Stomach (tissue), 9 donors: ENCODE results near the gene NECTIN1. TPM values are rescaled to one million over a fixed set of nuclear protein-coding genes. Genes with fewer than 3 reads are reported as not detected.

ENCODE experiments used
- DNase-seq, 2 donors: peaks; one replicate each; pipeline versions ENCODE4 v3.0.0 to v3.0.0-alpha.2; 2013 to 2019
- H3K27ac ChIP-seq, 5 donors: fragments of 200-600 bp in 4 of 5; sonication (generic) in 4 of 5; one replicate each; pipeline ENCODE4 v1.5.1; 2013 to 2019; ENCODE audit warnings: mild to moderate bottlenecking in 1 of 5, moderate library complexity in 1 of 5
- H3K27me3 ChIP-seq, 3 donors: fragments of 200-600 bp; sonication (generic); one replicate each; pipeline ENCODE4 v1.5.1; 2017 to 2019; ENCODE audit warnings: mixed run types in 1 of 3
- H3K36me3 ChIP-seq, 4 donors: fragments of 200-600 bp; sonication (generic); 1 replicate in 3 of 4; 2 replicates in 1 of 4; pipeline ENCODE4 v1.5.1; 2016 to 2019
- H3K4me1 ChIP-seq, 4 donors: fragments of 200-600 bp; sonication (generic); one replicate each; pipeline ENCODE4 v1.5.1; 2016 to 2019
- H3K4me3 ChIP-seq, 4 donors: fragments of 200-600 bp; sonication (generic) in 3 of 4; one replicate each; pipeline ENCODE4 v1.5.1; 2016 to 2019; ENCODE audit warnings: mild to moderate bottlenecking in 1 of 4
- H3K9me3 ChIP-seq, 4 donors: fragments of 200-600 bp; sonication (generic); one replicate each; pipeline ENCODE4 v1.5.1; 2016 to 2019
- EP300 ChIP-seq: sonication (generic); formaldehyde crosslinking; IDR thresholded peaks from one replicate; pipeline ENCODE4 v1.6.1; 2017; ENCODE audit warnings: antibody characterized with exemption
- POLR2A ChIP-seq, 4 donors: fragments of 450-650 bp; IDR thresholded peaks; one replicate each; pipeline ENCODE4 v1.6.1; 2016; ENCODE audit warnings: antibody characterized with exemption in 4 of 4, control low read depth in 2 of 4, mild to moderate bottlenecking in 1 of 4, moderate library complexity in 1 of 4
- POLR2AphosphoS5 ChIP-seq, 3 donors: sonication (generic); formaldehyde crosslinking; IDR thresholded peaks; one replicate each; pipeline ENCODE4 v1.6.1; 2016; ENCODE audit warnings: antibody characterized with exemption in 3 of 3
- WGBS, 5 donors: extraction: QIAGEN DNeasy Blood & Tissue Kit in 3 of 5; methylation state at CpG; one replicate each; pipeline versions ENCODE4 v1.1.5 to v1.1.7; 2013 to 2018; 5-methylcytosine and 5-hydroxymethylcytosine counted together
- intact Hi-C: fragments of 100-400 bp; cut with DNase I; formaldehyde crosslinking; loops from one replicate; pipeline ENCODE4 v1.15.1; 2023; ENCODE audit warnings: low total_unique reads
- polyA plus RNA-seq, 3 donors: library from polyadenylated mRNA; stranded (reverse); fragments of 200-250 nt; gene quantifications; one replicate each; pipeline ENCODE4 v1.2.3, GENCODE V29; 2013
- total RNA-seq, 5 donors: library from RNA; depleted of rRNA; stranded (reverse); fragments of >200 nt; gene quantifications; one replicate each; pipeline versions ENCODE4 v1.1.0 to v1.2.3, GENCODE V29; 2014 to 2016
- TF ChIP-seq, protein P1 (sequence below), 7 experiments: fragments of 450-650 bp in 4 of 7; fragments of 200-600 bp in 3 of 7; sonication (generic) in 3 of 7; IDR thresholded peaks; one replicate each; pipeline ENCODE4 v1.5.1; 2016 to 2019; ENCODE audit warnings: antibody characterized with exemption in 7 of 7, control low read depth in 2 of 7, mild to moderate bottlenecking in 1 of 7
- donor health status: healthy with polysubstance abuse.
- donor health status: Bipolar disorder and iron deficiency.
- donor health status: healthy.

NECTIN1 gene
- total and polyA plus RNA-seq, 8 donors = 1.2 to 92.1 (median 6.0) TPM

DNA sequence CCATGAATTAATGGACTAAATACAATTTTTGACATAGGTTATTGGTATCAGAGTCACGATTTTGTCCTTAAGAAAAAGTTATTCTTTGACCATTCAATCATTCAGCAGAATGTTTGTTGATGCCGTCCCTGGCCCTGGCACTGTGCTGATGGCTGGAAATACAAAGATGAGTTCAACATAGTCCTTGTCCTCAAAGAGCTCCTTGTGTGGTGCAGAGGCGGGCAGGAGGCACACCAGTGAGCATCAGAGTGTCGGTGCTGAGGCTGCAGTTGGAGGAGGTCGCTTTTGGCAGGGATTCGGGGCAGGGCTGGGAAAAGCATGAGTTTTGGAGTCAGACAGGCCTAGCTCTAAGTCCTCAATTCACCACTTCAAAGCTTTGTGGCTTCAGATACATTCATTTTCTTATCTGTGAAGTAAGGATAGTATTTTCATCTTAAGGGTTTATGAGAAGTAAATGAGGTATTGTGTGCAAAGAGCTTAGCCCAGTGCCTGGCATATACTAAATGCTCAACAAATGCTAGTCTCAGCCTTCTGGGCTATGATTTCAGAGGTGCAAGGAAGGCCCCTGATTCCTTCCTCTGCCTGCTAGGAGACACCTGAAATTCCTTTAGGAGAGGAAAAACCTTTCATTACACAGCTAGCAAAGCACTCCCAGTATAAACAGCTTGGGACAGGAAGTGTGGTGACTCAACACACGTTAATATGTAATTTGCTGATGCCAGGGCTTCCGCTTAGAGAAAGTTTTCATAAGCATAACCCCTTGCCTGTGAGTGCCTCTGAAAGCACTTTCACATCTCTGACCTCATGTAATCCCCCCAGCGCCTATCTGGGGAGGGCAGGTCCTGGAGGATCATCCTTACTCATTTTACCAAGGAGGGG lies 113.8 kb downstream of the NECTIN1 start:
- no peaks in the 10 kb centered on the region for H3K27me3 ChIP-seq
- no peak overlapping the region for H3K4me3 ChIP-seq
- no peaks in the 10 kb centered on the region for H3K9me3 ChIP-seq
- peaks cover 0 to 24% (median 0%) of the 10 kb centered on the region in 4 donors for H3K4me1 ChIP-seq
- 65 to 73% (median 70%) methylated on average over 9 of the region's 9 CpGs for WGBS, 5 donors
- H3K27ac ChIP-seq = peak overlapping the region in 1 of 5 donors; percentile 49
- intact Hi-C loops = no loop called here
- H3K36me3 ChIP-seq = no peaks in the 10 kb centered on the region
- TF ChIP-seq POLR2A (IDR thresholded peaks at IDR 0.05) = no peak
- peak in 1 of 3 donors; percentile 41 for TF ChIP-seq POLR2AphosphoS5 (IDR thresholded peaks at IDR 0.05)
- peak in 1 of 2 donors; percentile 82 for DNase-seq

DNA sequence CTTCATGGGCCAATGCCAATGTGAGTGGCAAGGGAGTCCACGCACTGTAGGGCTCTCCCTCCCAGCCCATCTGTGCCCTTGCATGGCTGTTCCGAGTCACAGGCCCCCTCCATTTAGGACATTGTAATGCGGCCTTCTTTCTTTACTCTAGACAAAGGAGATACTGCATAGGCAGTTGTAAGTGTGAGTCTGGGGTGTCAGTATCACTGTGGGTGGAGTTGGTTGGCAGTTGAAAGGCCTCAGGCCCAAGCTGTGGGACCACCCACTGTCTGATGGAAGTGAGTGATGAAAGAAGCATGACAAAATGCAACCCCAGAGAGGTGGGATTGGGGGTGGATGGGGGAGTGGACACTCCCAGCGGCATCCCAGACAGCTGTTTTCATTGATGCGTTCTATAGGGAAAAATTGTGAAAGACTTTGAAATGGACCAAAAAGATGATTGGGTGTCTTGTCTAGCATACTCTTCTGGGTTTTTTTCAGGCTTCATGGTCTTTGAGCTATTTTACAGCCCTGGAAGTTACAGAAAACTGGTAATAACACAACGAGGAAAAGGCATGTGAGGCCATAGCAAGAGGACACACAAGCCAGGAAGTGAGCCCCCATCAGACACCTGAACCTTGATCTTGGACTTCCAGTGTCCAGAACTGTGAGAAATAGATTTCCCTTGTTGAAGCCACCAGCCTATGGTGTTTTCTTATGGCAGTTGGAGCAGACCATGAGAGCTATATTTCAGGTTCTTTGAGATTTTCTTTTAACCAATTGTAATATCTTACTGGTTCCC lies 114.6 kb downstream of the NECTIN1 start:
- no peak for DNase-seq
- TF ChIP-seq, protein P1, sequence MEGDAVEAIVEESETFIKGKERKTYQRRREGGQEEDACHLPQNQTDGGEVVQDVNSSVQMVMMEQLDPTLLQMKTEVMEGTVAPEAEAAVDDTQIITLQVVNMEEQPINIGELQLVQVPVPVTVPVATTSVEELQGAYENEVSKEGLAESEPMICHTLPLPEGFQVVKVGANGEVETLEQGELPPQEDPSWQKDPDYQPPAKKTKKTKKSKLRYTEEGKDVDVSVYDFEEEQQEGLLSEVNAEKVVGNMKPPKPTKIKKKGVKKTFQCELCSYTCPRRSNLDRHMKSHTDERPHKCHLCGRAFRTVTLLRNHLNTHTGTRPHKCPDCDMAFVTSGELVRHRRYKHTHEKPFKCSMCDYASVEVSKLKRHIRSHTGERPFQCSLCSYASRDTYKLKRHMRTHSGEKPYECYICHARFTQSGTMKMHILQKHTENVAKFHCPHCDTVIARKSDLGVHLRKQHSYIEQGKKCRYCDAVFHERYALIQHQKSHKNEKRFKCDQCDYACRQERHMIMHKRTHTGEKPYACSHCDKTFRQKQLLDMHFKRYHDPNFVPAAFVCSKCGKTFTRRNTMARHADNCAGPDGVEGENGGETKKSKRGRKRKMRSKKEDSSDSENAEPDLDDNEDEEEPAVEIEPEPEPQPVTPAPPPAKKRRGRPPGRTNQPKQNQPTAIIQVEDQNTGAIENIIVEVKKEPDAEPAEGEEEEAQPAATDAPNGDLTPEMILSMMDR (IDR thresholded peaks at IDR 0.05) = no peak
- no peak for TF ChIP-seq POLR2A (IDR thresholded peaks at IDR 0.05)
- no peak for TF ChIP-seq EP300
- TF ChIP-seq POLR2AphosphoS5 (IDR thresholded peaks at IDR 0.05) = no peak
- H3K27me3 ChIP-seq = no peaks in the 10 kb centered on the region
- H3K4me1 ChIP-seq = peaks cover 0 to 24% (median 0%) of the 10 kb centered on the region in 4 donors
- no peak overlapping the region for H3K27ac ChIP-seq
- intact Hi-C loops = no loop called here
- H3K9me3 ChIP-seq = no peaks in the 10 kb centered on the region
- no peak overlapping the region for H3K4me3 ChIP-seq
- H3K36me3 ChIP-seq = no peaks in the 10 kb centered on the region
- 89 to 95% (median 90%) methylated on average over 6 of the region's 6 CpGs for WGBS, 5 donors

DNA sequence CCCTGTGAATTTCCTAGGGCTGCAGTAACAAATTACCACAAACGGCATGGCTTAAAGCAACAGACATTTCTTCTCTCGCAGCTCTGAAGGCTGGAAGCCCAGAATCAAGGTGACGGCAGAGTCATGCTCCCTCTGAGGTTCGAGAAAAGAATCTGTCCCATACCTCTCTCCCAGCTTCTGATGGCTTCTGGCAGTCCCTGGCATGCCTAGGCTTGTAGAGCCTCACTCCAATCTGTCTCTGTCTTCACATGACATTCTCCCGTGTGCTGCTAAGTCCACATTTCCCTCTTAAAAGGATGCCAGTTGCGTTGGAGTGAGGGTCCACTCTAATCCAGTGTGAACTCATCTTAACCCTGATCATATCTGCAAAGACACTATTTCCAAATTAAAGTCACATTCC lies 116.2 kb downstream of the NECTIN1 start:
- intact Hi-C loops = no loop called here
- TF ChIP-seq POLR2AphosphoS5 (IDR thresholded peaks at IDR 0.05) (no peak), EP300 (no peak), POLR2A (IDR thresholded peaks at IDR 0.05) (no peak)
- TF ChIP-seq, protein P1 (IDR thresholded peaks at IDR 0.05) = no peak
- DNase-seq = no peak

DNA sequence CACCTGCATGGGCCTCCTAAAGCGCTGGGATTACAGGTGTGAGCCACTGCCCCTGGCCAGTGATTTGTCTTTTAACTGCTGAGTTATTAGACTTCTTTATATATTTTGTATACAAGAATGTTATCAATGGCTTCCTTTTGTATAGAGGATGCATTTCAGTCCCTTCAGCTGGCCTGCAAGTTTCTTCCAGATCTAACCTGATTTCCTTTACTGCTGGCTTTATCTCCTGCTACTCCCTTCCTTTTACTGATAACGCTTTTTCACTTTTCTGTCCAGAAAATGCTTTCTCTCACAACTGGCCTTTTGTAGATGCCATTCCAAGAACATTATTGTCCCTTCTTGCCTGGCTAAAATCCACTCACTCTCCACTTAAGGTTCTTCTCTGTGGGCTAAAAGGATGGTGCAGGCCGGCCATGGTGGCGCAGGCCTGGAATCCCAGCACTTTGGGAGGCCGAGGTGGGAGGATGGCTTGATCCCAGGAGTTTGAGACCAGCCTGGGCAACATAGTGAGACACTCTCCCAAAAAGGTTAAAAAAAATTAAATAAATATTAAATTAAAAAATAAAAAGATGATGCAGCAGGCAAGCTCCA lies 118.1 kb downstream of the NECTIN1 start:
- Histone ChIP-seq H3K4me1 (peaks cover 0 to 8% (median 0%) of the 10 kb centered on the region in 4 donors), H3K27me3 (peaks cover 0 to 27% (median 0%) of the 10 kb centered on the region in 3 donors), H3K27ac (no peak overlapping the region), H3K36me3 (no peaks in the 10 kb centered on the region), H3K9me3 (no peaks in the 10 kb centered on the region), H3K4me3 (no peak overlapping the region)
- intact Hi-C loops = no loop called here
- WGBS, 5 donors = 89 to 96% (median 94%) methylated on average over 5 of the region's 5 CpGs
- no peak for DNase-seq
- TF ChIP-seq, protein P1 (IDR thresholded peaks at IDR 0.05) = no peak
- TF ChIP-seq POLR2AphosphoS5 (IDR thresholded peaks at IDR 0.05) (no peak), EP300 (no peak), POLR2A (IDR thresholded peaks at IDR 0.05) (no peak)

More for the DNA sequence above, 116.2 kb downstream of the NECTIN1 start:
- Histone ChIP-seq H3K36me3 (no peaks in the 10 kb centered on the region), H3K27me3 (peaks cover 0 to 10% (median 0%) of the 10 kb centered on the region in 3 donors), H3K27ac (no peak overlapping the region), H3K4me1 (peaks cover 0 to 20% (median 0%) of the 10 kb centered on the region in 4 donors), H3K4me3 (no peak overlapping the region), H3K9me3 (no peaks in the 10 kb centered on the region)
- 66 to 82% (median 76%) methylated on average over 6 of the region's 6 CpGs for WGBS, 5 donors
